DND-41 (cell line): ENCODE measurements around the gene EIF4G3.

Experiments used
- ATAC-seq: fragments of 200-7000 bp; cut with Tn5 transposase; 3 replicates; pipeline ENCODE4 v1.9.1; 2021; ENCODE audit warnings: low read depth; ENCODE audit not compliant: insufficient read depth
- DNase-seq: peaks from one replicate; pipeline ENCODE4 v3.0.0-alpha.2; 2020
- H2AFZ ChIP-seq: 2 replicates; pipeline ENCODE4 v1.6.0; 2012; ENCODE audit warnings: low read depth, low read length
- H3K27ac ChIP-seq: 2 replicates; pipeline ENCODE4 v1.5.1; 2012; ENCODE audit warnings: low read length, inconsistent platforms
- H3K27me3 ChIP-seq: fragments of 200-600 bp; sonication (generic); 2 replicates; pipeline ENCODE4 v1.6.0; 2012; ENCODE audit warnings: low read length, mild to moderate bottlenecking, inconsistent platforms; ENCODE audit not compliant: insufficient read depth, poor library complexity
- H3K36me3 ChIP-seq: 2 replicates; pipeline ENCODE4 v1.5.1; 2012; ENCODE audit warnings: low read length, inconsistent platforms; ENCODE audit not compliant: insufficient read depth
- H3K4me1 ChIP-seq: 2 replicates; pipeline ENCODE4 v1.5.1; 2012; ENCODE audit warnings: mild to moderate bottlenecking, low read length; ENCODE audit not compliant: insufficient read depth
- H3K4me2 ChIP-seq: 2 replicates; pipeline ENCODE4 v1.6.0; 2012; ENCODE audit warnings: mild to moderate bottlenecking, moderate library complexity, low read length, inconsistent platforms; ENCODE audit not compliant: insufficient read depth
- H3K4me3 ChIP-seq, 2 experiments: fragments of 200-600 bp in 1 of 2; shearing (Covaris generic) in 1 of 2; 2 replicates each; pipeline ENCODE4 v1.5.1; 2012 to 2016; ENCODE audit warnings: inconsistent platforms in 2 of 2, low read length in 2 of 2, mild to moderate bottlenecking in 2 of 2, low read depth in 1 of 2, moderate library complexity in 1 of 2
- H3K79me2 ChIP-seq: 2 replicates; pipeline ENCODE4 v1.6.0; 2012; ENCODE audit warnings: low read length, inconsistent platforms; ENCODE audit not compliant: insufficient read depth
- H3K9ac ChIP-seq: 2 replicates; pipeline ENCODE4 v1.6.0; 2012; ENCODE audit warnings: low read depth, mild to moderate bottlenecking, inconsistent platforms, low read length, moderate library complexity
- H3K9me3 ChIP-seq: 2 replicates; pipeline ENCODE4 v1.5.1; 2012; ENCODE audit warnings: low read length, moderate library complexity, mild to moderate bottlenecking, inconsistent platforms; ENCODE audit not compliant: insufficient read depth, severe bottlenecking
- H4K20me1 ChIP-seq: 2 replicates; pipeline ENCODE4 v1.6.0; 2012; ENCODE audit warnings: low read length; ENCODE audit not compliant: insufficient read depth
- CTCF ChIP-seq: IDR thresholded peaks from 2 replicates; pipeline ENCODE4 v1.5.1; 2012; ENCODE audit warnings: borderline replicate concordance, low read length, moderate library complexity, mild to moderate bottlenecking; ENCODE audit not compliant: poor library complexity, severe bottlenecking; ENCODE audit errors: extremely low read depth
- EZH2 ChIP-seq: IDR thresholded peaks from 3 replicates; pipeline ENCODE4 v1.6.1; 2012; ENCODE audit warnings: borderline replicate concordance, low read depth, mild to moderate bottlenecking, moderate library complexity, low read length, inconsistent platforms; ENCODE audit not compliant: severe bottlenecking

EIF4G3 gene

GRCh38 chr1:20883766-20884165, 292.9 kb downstream of the EIF4G3 start:
- Histone ChIP-seq H3K9me3 (no peaks in the 10 kb centered on the region), H2AFZ (no peak overlapping the region), H4K20me1 (no peaks in the 10 kb centered on the region), H3K4me2 (no peak overlapping the region), H3K4me3 (no peak overlapping the region), H3K27ac (no peak overlapping the region), H3K36me3 (peaks cover 21% of the 10 kb centered on the region), H3K9ac (no peak overlapping the region), H3K27me3 (no peaks in the 10 kb centered on the region), H3K4me1 (no peaks in the 10 kb centered on the region), H3K79me2 (no peaks in the 10 kb centered on the region)
- ATAC-seq = no peak
- DNase-seq = no peak
- TF ChIP-seq EZH2 (no peak), CTCF (no peak)

GRCh38 chr1:20882837-20883236, 293.9 kb downstream of the EIF4G3 start:
- Histone ChIP-seq H3K36me3 (peaks cover 29% of the 10 kb centered on the region), H3K9ac (no peak overlapping the region), H3K4me1 (no peaks in the 10 kb centered on the region), H3K79me2 (no peaks in the 10 kb centered on the region), H3K9me3 (no peaks in the 10 kb centered on the region), H2AFZ (no peak overlapping the region), H3K27me3 (no peaks in the 10 kb centered on the region), H3K4me3 (no peak overlapping the region), H4K20me1 (no peaks in the 10 kb centered on the region), H3K4me2 (no peak overlapping the region), H3K27ac (no peak overlapping the region)
- DNase-seq (no peak), ATAC-seq (no peak)
- TF ChIP-seq CTCF = no peak
- no peak for TF ChIP-seq EZH2

GRCh38 chr1:20878799-20879198, 297.9 kb downstream of the EIF4G3 start:
- DNase-seq = no peak
- no peak overlapping the region for H3K4me3 ChIP-seq
- no peaks in the 10 kb centered on the region for H4K20me1 ChIP-seq
- H3K79me2 ChIP-seq = no peaks in the 10 kb centered on the region
- H3K9me3 ChIP-seq = no peaks in the 10 kb centered on the region
- no peak for TF ChIP-seq CTCF
- no peak for TF ChIP-seq EZH2
- H3K27ac ChIP-seq = no peak overlapping the region
- H3K4me2 ChIP-seq = no peak overlapping the region
- H3K27me3 ChIP-seq = no peaks in the 10 kb centered on the region
- no peak overlapping the region for H2AFZ ChIP-seq
- no peaks in the 10 kb centered on the region for H3K4me1 ChIP-seq
- peaks cover 22% of the 10 kb centered on the region for H3K36me3 ChIP-seq
- no peak for ATAC-seq
- no peak overlapping the region for H3K9ac ChIP-seq
